Right lobe of liver (tissue), 6 donors: ENCODE measurements around the gene FMO3. TPM values are rescaled to one million over a fixed set of nuclear protein-coding genes. Genes with fewer than 3 reads are reported as not detected.

Source experiments
- ATAC-seq, 4 donors: fragments of 200-7000 bp; cut with Tn5 transposase; one replicate each; pipeline ENCODE4 v1.9.1; 2020; ENCODE audit warnings: mild to moderate bottlenecking in 4 of 4, moderate library complexity in 4 of 4
- DNase-seq, 3 donors: peaks; one replicate each; pipeline ENCODE4 v3.0.0-alpha.2; 2020
- H3K27ac ChIP-seq, 3 donors: fragments of 200-600 bp; one replicate each; pipeline ENCODE4 v1.8.0; 2022
- H3K27me3 ChIP-seq, 2 donors: fragments of 200-600 bp; one replicate each; pipeline ENCODE4 v1.8.0; 2022
- H3K36me3 ChIP-seq, 4 donors: fragments of 200-600 bp; sonication (generic) in 1 of 4; one replicate each; pipeline versions ENCODE4 v1.5.1 to v1.8.0; 2017 to 2022; ENCODE audit warnings: control low read depth in 1 of 4
- H3K4me1 ChIP-seq, 4 donors: fragments of 200-600 bp; sonication (generic) in 1 of 4; one replicate each; pipeline versions ENCODE4 v1.5.1 to v1.8.0; 2017 to 2022; ENCODE audit warnings: control low read depth in 1 of 4
- H3K4me3 ChIP-seq, 3 donors: fragments of 200-600 bp; one replicate each; pipeline ENCODE4 v1.8.0; 2022
- H3K9me3 ChIP-seq, 4 donors: fragments of 200-600 bp; sonication (generic) in 1 of 4; one replicate each; pipeline versions ENCODE4 v1.5.1 to v1.8.0; 2017 to 2022; ENCODE audit warnings: control low read depth in 1 of 4
- CTCF ChIP-seq, 4 donors: fragments of 200-600 bp in 3 of 4; fragments of 450-650 bp in 1 of 4; IDR thresholded peaks; one replicate each; pipeline versions ENCODE4 v1.5.1 to v1.8.0; 2016 to 2022; ENCODE audit warnings: antibody characterized with exemption in 4 of 4, mild to moderate bottlenecking in 2 of 4
- POLR2A ChIP-seq: fragments of 450-650 bp; IDR thresholded peaks from one replicate; pipeline ENCODE4 v1.6.1; 2017; ENCODE audit warnings: antibody characterized with exemption, mild to moderate bottlenecking
- WGBS: methylation state at CpG from one replicate; pipeline ENCODE4 v1.1.6; 2018; ENCODE audit warnings: low coverage, low lambda C conversion rate; ENCODE audit not compliant: insufficient coverage; ENCODE audit errors: missing lambda C conversion rate; 5-methylcytosine and 5-hydroxymethylcytosine counted together
- intact Hi-C, 2 donors: fragments of 100-400 bp; cut with DNase I; formaldehyde crosslinking; loops; one replicate each; pipeline versions ENCODE4 v1.11.2 to v1.14.1; 2022
- total RNA-seq, 6 experiments: library from RNA; depleted of rRNA in 2 of 6; stranded (reverse); fragments of >200 nt in 2 of 6; fragmentation: NEBNext Ultra II Directional in 3 of 6; extraction: Animal tissue kit (Norgen Biotek cat#: 25700) in 3 of 6; gene quantifications; one replicate each; pipeline versions ENCODE4 v1.1.0 to v1.2.4, GENCODE V29; 2016 to 2023
- donor health status: DM: no; HTN: yes; CAD: no.
- donor health status: DM: no; HTN: no; CAD: no.
- donor health status: DM: no; HTN: no; CAD: no.
- donor health status: DM: no; HTN: yes; CAD: no.
- donor health status: DM: no; HTN: yes; CAD: no.

FMO3 gene
- total RNA-seq, 6 experiments from 2014 or later, result 107 to 428 (median 326) TPM

- Histone ChIP-seq H3K9me3 (no peaks in the 10 kb centered on the region), H3K36me3 (no peaks in the 10 kb centered on the region), H3K4me1 (no peaks in the 10 kb centered on the region), H3K27ac (no peak overlapping the region), H3K4me3 (no peak overlapping the region), H3K27me3 (no peaks in the 10 kb centered on the region)
- TF ChIP-seq CTCF (IDR thresholded peaks at IDR 0.05) (no peak), POLR2A (no peak)
- intact Hi-C loops, result no loop called here
- ATAC-seq (no peak), DNase-seq (no peak)
- WGBS, result 70% methylated on average over 2 of the region's 2 CpGs
These were observed 29.1 kb upstream of the FMO3 start for GRCh38 chr1:171061425-171062143.

DNA sequence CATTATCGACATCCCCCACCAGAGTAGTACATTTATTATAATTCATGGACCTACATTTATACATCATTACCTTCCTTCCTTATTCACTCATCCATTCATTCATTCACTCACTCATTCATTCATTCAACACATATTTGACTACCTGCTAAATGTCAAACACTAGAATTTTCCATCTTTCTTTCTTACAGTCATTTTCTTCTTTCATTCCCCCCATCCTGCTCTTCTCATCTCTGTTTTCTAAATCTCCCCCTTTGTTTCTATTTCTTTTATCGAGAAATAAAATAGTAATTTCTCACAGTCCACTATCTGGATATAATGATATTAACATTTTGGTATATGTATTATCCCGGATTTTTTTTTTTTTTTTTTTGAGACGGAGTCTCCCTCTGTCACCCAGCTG is 27.8 kb upstream of the FMO3 start:
- WGBS, result 86% methylated on average over 4 of the region's 4 CpGs
- TF ChIP-seq CTCF (IDR thresholded peaks at IDR 0.05), result no peak
- TF ChIP-seq POLR2A, result no peak
- Histone ChIP-seq H3K27me3 (no peaks in the 10 kb centered on the region), H3K36me3 (no peaks in the 10 kb centered on the region), H3K27ac (no peak overlapping the region), H3K4me1 (no peaks in the 10 kb centered on the region), H3K4me3 (no peak overlapping the region), H3K9me3 (no peaks in the 10 kb centered on the region)
- ATAC-seq (no peak), DNase-seq (no peak)
- intact Hi-C loops, result no loop called here

GRCh38 chr1:171075041-171075440 is 15.7 kb upstream of the FMO3 start:
- intact Hi-C loops, result no loop called here
- Histone ChIP-seq H3K9me3 (no peaks in the 10 kb centered on the region), H3K27me3 (no peaks in the 10 kb centered on the region), H3K4me1 (no peaks in the 10 kb centered on the region), H3K4me3 (no peak overlapping the region), H3K36me3 (no peaks in the 10 kb centered on the region), H3K27ac (no peak overlapping the region)
- DNase-seq (no peak), ATAC-seq (no peak)
- 72% methylated on average over 3 of the region's 3 CpGs for WGBS
- TF ChIP-seq POLR2A, result no peak
- TF ChIP-seq CTCF (IDR thresholded peaks at IDR 0.05), result no peak

- intact Hi-C loops, result no loop called here
- ATAC-seq (peak; percentile 50 to 62 (median 57)), DNase-seq (no peak)
- H3K9me3 ChIP-seq, result no peaks in the 10 kb centered on the region
- no peak overlapping the region for H3K4me3 ChIP-seq
- peak overlapping the region; percentile 3 to 79 (median 78) for H3K27ac ChIP-seq
- H3K36me3 ChIP-seq, result no peaks in the 10 kb centered on the region
- peaks cover 0 to 47% (median 13%) of the 10 kb centered on the region in 4 donors for H3K4me1 ChIP-seq
- peak; percentile 47 to 62 (median 57) for TF ChIP-seq CTCF (IDR thresholded peaks at IDR 0.05)
- TF ChIP-seq POLR2A, result no peak
- H3K27me3 ChIP-seq, result no peaks in the 10 kb centered on the region
These were observed 9.4 kb upstream of the FMO3 start for GRCh38 chr1:171081314-171081753.
